ENCODE data around the gene ASS1.

ASS1 gene

GRCh38 chr9:130530938-130531337 is 86.2 kb downstream of the ASS1 start:
- no peak for DNase-seq

GRCh38 chr9:130531670-130532069 is 86.9 kb downstream of the ASS1 start:
- Histone ChIP-seq H3K9ac (ENCODE audit: low read depth, low read length) (no peak overlapping the region), H4K20me1 (ENCODE audit: insufficient read depth, low read length) (no peaks in the 10 kb centered on the region; the same call in 1 of the 2 replicates), H3K4me1 (ENCODE audit: insufficient read depth, low read length) (no peaks in the 10 kb centered on the region), H3K36me3 (ENCODE audit: insufficient read depth, low read length) (no peaks in the 10 kb centered on the region), H3K4me2 (ENCODE audit: insufficient read depth, low read length) (no peak overlapping the region), H2AFZ (ENCODE audit: low read depth, low read length) (no peak overlapping the region), H3K27me3 (ENCODE audit: insufficient read depth, low read length, poor library complexity) (peaks cover 10% of the 10 kb centered on the region), H3K27ac (ENCODE audit: low read length) (no peak overlapping the region), H3K79me2 (ENCODE audit: insufficient read depth, low read length) (no peaks in the 10 kb centered on the region), H3K9me3 (ENCODE audit: insufficient read depth, low read length, severe bottlenecking) (no peaks in the 10 kb centered on the region), H3K4me3 (ENCODE audit: low read depth in 1 of 2, low read length in 2 of 2) (no peak overlapping the region)
- no peak for ATAC-seq (ENCODE audit: insufficient read depth, low read depth)
- DNase-seq = no peak
- TF ChIP-seq, protein P1, sequence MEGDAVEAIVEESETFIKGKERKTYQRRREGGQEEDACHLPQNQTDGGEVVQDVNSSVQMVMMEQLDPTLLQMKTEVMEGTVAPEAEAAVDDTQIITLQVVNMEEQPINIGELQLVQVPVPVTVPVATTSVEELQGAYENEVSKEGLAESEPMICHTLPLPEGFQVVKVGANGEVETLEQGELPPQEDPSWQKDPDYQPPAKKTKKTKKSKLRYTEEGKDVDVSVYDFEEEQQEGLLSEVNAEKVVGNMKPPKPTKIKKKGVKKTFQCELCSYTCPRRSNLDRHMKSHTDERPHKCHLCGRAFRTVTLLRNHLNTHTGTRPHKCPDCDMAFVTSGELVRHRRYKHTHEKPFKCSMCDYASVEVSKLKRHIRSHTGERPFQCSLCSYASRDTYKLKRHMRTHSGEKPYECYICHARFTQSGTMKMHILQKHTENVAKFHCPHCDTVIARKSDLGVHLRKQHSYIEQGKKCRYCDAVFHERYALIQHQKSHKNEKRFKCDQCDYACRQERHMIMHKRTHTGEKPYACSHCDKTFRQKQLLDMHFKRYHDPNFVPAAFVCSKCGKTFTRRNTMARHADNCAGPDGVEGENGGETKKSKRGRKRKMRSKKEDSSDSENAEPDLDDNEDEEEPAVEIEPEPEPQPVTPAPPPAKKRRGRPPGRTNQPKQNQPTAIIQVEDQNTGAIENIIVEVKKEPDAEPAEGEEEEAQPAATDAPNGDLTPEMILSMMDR (IDR thresholded peaks at IDR 0.05; ENCODE audit: borderline replicate concordance, extremely low read depth, low read length, poor library complexity, severe bottlenecking) = no peak
- no peak for TF ChIP-seq EZH2 (IDR thresholded peaks at IDR 0.05; ENCODE audit: borderline replicate concordance, low read depth, low read length, severe bottlenecking)

More at GRCh38 chr9:130530938-130531337, 86.2 kb downstream of the ASS1 start:
- Histone ChIP-seq H2AFZ (ENCODE audit: low read depth, low read length) (no peak overlapping the region), H3K27ac (ENCODE audit: low read length) (no peak overlapping the region), H3K36me3 (ENCODE audit: insufficient read depth, low read length) (no peaks in the 10 kb centered on the region), H3K4me2 (ENCODE audit: insufficient read depth, low read length) (no peak overlapping the region), H3K4me1 (ENCODE audit: insufficient read depth, low read length) (no peaks in the 10 kb centered on the region), H3K27me3 (ENCODE audit: insufficient read depth, low read length, poor library complexity) (peaks cover 7% of the 10 kb centered on the region), H3K9me3 (ENCODE audit: insufficient read depth, low read length, severe bottlenecking) (no peaks in the 10 kb centered on the region), H4K20me1 (ENCODE audit: insufficient read depth, low read length) (no peaks in the 10 kb centered on the region; the same call in 1 of the 2 replicates), H3K4me3 (ENCODE audit: low read depth in 1 of 2, low read length in 2 of 2) (no peak overlapping the region), H3K79me2 (ENCODE audit: insufficient read depth, low read length) (no peaks in the 10 kb centered on the region), H3K9ac (ENCODE audit: low read depth, low read length) (no peak overlapping the region)
- no peak for ATAC-seq (ENCODE audit: insufficient read depth, low read depth)
- no peak for TF ChIP-seq EZH2 (IDR thresholded peaks at IDR 0.05; ENCODE audit: borderline replicate concordance, low read depth, low read length, severe bottlenecking)
- TF ChIP-seq, protein P1 (IDR thresholded peaks at IDR 0.05; ENCODE audit: borderline replicate concordance, extremely low read depth, low read length, poor library complexity, severe bottlenecking) = no peak

GRCh38 chr9:130532426-130533080 is 87.8 kb downstream of the ASS1 start:
- Histone ChIP-seq H2AFZ (ENCODE audit: low read depth, low read length) (no peak overlapping the region), H3K27ac (ENCODE audit: low read length) (no peak overlapping the region), H4K20me1 (ENCODE audit: insufficient read depth, low read length) (no peaks in the 10 kb centered on the region; the same call in 1 of the 2 replicates), H3K27me3 (ENCODE audit: insufficient read depth, low read length, poor library complexity) (peaks cover 19% of the 10 kb centered on the region), H3K9ac (ENCODE audit: low read depth, low read length) (no peak overlapping the region), H3K4me1 (ENCODE audit: insufficient read depth, low read length) (no peaks in the 10 kb centered on the region), H3K79me2 (ENCODE audit: insufficient read depth, low read length) (no peaks in the 10 kb centered on the region), H3K9me3 (ENCODE audit: insufficient read depth, low read length, severe bottlenecking) (no peaks in the 10 kb centered on the region), H3K4me2 (ENCODE audit: insufficient read depth, low read length) (no peak overlapping the region), H3K36me3 (ENCODE audit: insufficient read depth, low read length) (no peaks in the 10 kb centered on the region), H3K4me3 (ENCODE audit: low read depth in 1 of 2, low read length in 2 of 2) (no peak overlapping the region)
- ATAC-seq (ENCODE audit: insufficient read depth, low read depth) = no peak
- no peak for DNase-seq
- TF ChIP-seq, protein P1 (IDR thresholded peaks at IDR 0.05; ENCODE audit: borderline replicate concordance, extremely low read depth, low read length, poor library complexity, severe bottlenecking) = no peak
- TF ChIP-seq EZH2 (IDR thresholded peaks at IDR 0.05; ENCODE audit: borderline replicate concordance, low read depth, low read length, severe bottlenecking) = no peak
